GM21717 (cell line): ENCODE results near the gene ASB5.
"Not testable (repeated sequence)": the region's sequence is repeated elsewhere in the genome, so short reads cannot be mapped to it uniquely, and the experiment has no call there.

Experiments used
- ATAC-seq: cut with Tn5 transposase; IDR thresholded peaks from one replicate; pipeline ENCODE4 v1.9.1; 2021; ENCODE audit warnings: mild to moderate bottlenecking, moderate library complexity; ENCODE audit not compliant: unreplicated experiment

ASB5 gene

GRCh38 chr4:176226736-176227135 lies 42.3 kb downstream of the ASB5 start:
- no peak for ATAC-seq

GRCh38 chr4:176223561-176223960 lies 45.5 kb downstream of the ASB5 start:
- ATAC-seq: no peak

- ATAC-seq: no peak
Measured at GRCh38 chr4:176222149-176222548, 46.9 kb downstream of the ASB5 start.

- no peak for ATAC-seq
Measured at GRCh38 chr4:176217510-176217909, 51.5 kb downstream of the ASB5 start.

- not testable (repeated sequence) for ATAC-seq
Measured at GRCh38 chr4:176212351-176212750, 56.7 kb downstream of the ASB5 start.

GRCh38 chr4:176210579-176211296 lies 58.3 kb downstream of the ASB5 start:
- ATAC-seq: no peak

- ATAC-seq: no peak
Measured at GRCh38 chr4:176210101-176210500, 58.9 kb downstream of the ASB5 start.

GRCh38 chr4:176209535-176209934 lies 59.5 kb downstream of the ASB5 start:
- ATAC-seq: no peak

GRCh38 chr4:176207839-176208238 lies 61.2 kb downstream of the ASB5 start:
- ATAC-seq: no peak

GRCh38 chr4:176205299-176205698 lies 63.7 kb downstream of the ASB5 start:
- no peak for ATAC-seq

GRCh38 chr4:176198316-176198903 lies 70.6 kb downstream of the ASB5 start:
- no peak for ATAC-seq

GRCh38 chr4:176195184-176195978 lies 73.6 kb downstream of the ASB5 start, which contains the start of gene SPATA4:
Gene SPATA4 (minus strand): TSS chr4:176195585. CDS start chr4:176195562, 23 bp downstream.
- ATAC-seq: peak; percentile 98

- no peak for ATAC-seq
Measured at GRCh38 chr4:176193938-176194337, 75.1 kb downstream of the ASB5 start.

- no peak for ATAC-seq
Measured at GRCh38 chr4:176193126-176193525, 75.9 kb downstream of the ASB5 start.

GRCh38 chr4:176191974-176192373 lies 77.0 kb downstream of the ASB5 start:
- ATAC-seq: no peak

GRCh38 chr4:176189891-176190795 lies 78.9 kb downstream of the ASB5 start:
- no peak for ATAC-seq

- ATAC-seq: no peak
Measured at GRCh38 chr4:176188654-176189053, 80.4 kb downstream of the ASB5 start.

GRCh38 chr4:176187624-176188023 lies 81.4 kb downstream of the ASB5 start:
- ATAC-seq: no peak

GRCh38 chr4:176186671-176187395 lies 82.2 kb downstream of the ASB5 start:
- no peak for ATAC-seq

- no peak for ATAC-seq
Measured at GRCh38 chr4:176186067-176186466, 83.0 kb downstream of the ASB5 start.
